GM18867 (cell line): ENCODE data around the gene PDPK1.
A peak's percentile ranks its signal among the peaks of the same experiment; 100 is the strongest.
"Not testable (repeated sequence)": the region's sequence is repeated elsewhere in the genome, so short reads cannot be mapped to it uniquely, and the experiment has no call there.

ENCODE experiments used
- ATAC-seq: cut with Tn5 transposase; IDR thresholded peaks from one replicate; pipeline ENCODE4 v1.9.1; 2021; ENCODE audit warnings: mild to moderate bottlenecking, moderate library complexity; ENCODE audit not compliant: unreplicated experiment

PDPK1 gene

GRCh38 chr16:2523801-2524231 is 14.0 kb upstream of the PDPK1 start:
- no peak for ATAC-seq

- ATAC-seq, result no peak
Observed at GRCh38 chr16:2524339-2524938, 13.4 kb upstream of the PDPK1 start.

- no peak for ATAC-seq
Observed at GRCh38 chr16:2526135-2526534, 11.7 kb upstream of the PDPK1 start.

GRCh38 chr16:2527071-2527783 is 10.6 kb upstream of the PDPK1 start:
- no peak for ATAC-seq

GRCh38 chr16:2527784-2528100 is 10.1 kb upstream of the PDPK1 start:
- ATAC-seq, result no peak

- no peak for ATAC-seq
Observed at GRCh38 chr16:2528161-2529060, 9.4 kb upstream of the PDPK1 start.

GRCh38 chr16:2529061-2529931 is 8.5 kb upstream of the PDPK1 start:
- no peak for ATAC-seq

GRCh38 chr16:2529961-2530628 is 7.7 kb upstream of the PDPK1 start:
- ATAC-seq, result no peak

GRCh38 chr16:2530629-2531318 is 7.0 kb upstream of the PDPK1 start:
- ATAC-seq, result no peak

- ATAC-seq, result peak; percentile 1
Observed at GRCh38 chr16:2531371-2531695, 6.5 kb upstream of the PDPK1 start, which contains the start of gene CEMP1. Gene CEMP1 (minus strand): TSS chr16:2531408. CDS start chr16:2531073, 335 bp downstream.

GRCh38 chr16:2531696-2532493 is 5.9 kb upstream of the PDPK1 start:
- peak; percentile 85 for ATAC-seq

- ATAC-seq, result no peak
Observed at GRCh38 chr16:2532494-2533141, 5.2 kb upstream of the PDPK1 start.

GRCh38 chr16:2533142-2533755 is 4.6 kb upstream of the PDPK1 start:
- not testable (repeated sequence) for ATAC-seq

- ATAC-seq, result no peak
Observed at GRCh38 chr16:2533912-2534311, 3.9 kb upstream of the PDPK1 start.

GRCh38 chr16:2534335-2534734 is 3.5 kb upstream of the PDPK1 start:
- not testable (repeated sequence) for ATAC-seq

- no peak for ATAC-seq
Observed at GRCh38 chr16:2535625-2536013, 2.2 kb upstream of the PDPK1 start.

GRCh38 chr16:2539192-2539844 is 1.5 kb downstream of the PDPK1 start:
- not testable (repeated sequence) for ATAC-seq
